OCI-LY7 (cell line): ENCODE results near the gene FYB2. TPM values are rescaled to one million over a fixed set of nuclear protein-coding genes. Genes with fewer than 3 reads are reported as not detected.

Source experiments
- BruUV-seq: library from RNA; stranded (reverse); fragments of 400-500 nt; replicated peaks from 2 replicates; lab custom pipeline; 2021; lab: Mats Ljungman, UMichigan
- CTCF ChIA-PET: fragments of 300-600 bp; sonication (Branson Sonifier 250); formaldehyde crosslinking; loops from one replicate; lab custom pipeline; 2022; ENCODE audit warnings: antibody characterized with exemption; ENCODE audit not compliant: unreplicated experiment; lab: Charles Lee
- POLR2A ChIA-PET: fragments of 300-600 bp; sonication (Branson Sonifier 250); formaldehyde crosslinking; loops from one replicate; lab custom pipeline; 2022; ENCODE audit warnings: antibody characterized with exemption; lab: Charles Lee
- DNase-seq: peaks from one replicate; pipeline ENCODE4 v3.0.0-alpha.2; 2015; ENCODE audit warnings: low spot score
- H2AFZ ChIP-seq: fragments of 200-600 bp; sonication (generic), shearing (Covaris generic); 2 replicates; pipeline ENCODE4 v1.6.1; 2014; ENCODE audit warnings: mild to moderate bottlenecking, antibody characterized with exemption, low read length, moderate library complexity
- H3K27ac ChIP-seq: fragments of 200-600 bp; sonication (generic); 2 replicates; pipeline ENCODE4 v1.5.1; 2014; ENCODE audit warnings: mixed run types, low read depth, mild to moderate bottlenecking, moderate library complexity, low read length, inconsistent platforms; ENCODE audit not compliant: poor library complexity, severe bottlenecking
- H3K36me3 ChIP-seq: fragments of 200-600 bp; sonication (generic); 2 replicates; pipeline ENCODE4 v1.6.1; 2014; ENCODE audit warnings: mild to moderate bottlenecking, antibody characterized with exemption, low read length, moderate library complexity, mixed read lengths; ENCODE audit not compliant: insufficient read depth
- H3K4me1 ChIP-seq: fragments of 200-600 bp; sonication (generic); 2 replicates; pipeline ENCODE4 v1.5.1; 2014; ENCODE audit warnings: mild to moderate bottlenecking, low read length; ENCODE audit not compliant: insufficient read depth, poor library complexity, severe bottlenecking
- H3K4me2 ChIP-seq: fragments of 200-600 bp; sonication (generic); 2 replicates; pipeline ENCODE4 v1.6.1; 2014; ENCODE audit warnings: mild to moderate bottlenecking, low read length
- H3K4me3 ChIP-seq: fragments of 200-600 bp; sonication (generic); 2 replicates; pipeline ENCODE4 v1.5.1; 2014; ENCODE audit warnings: mild to moderate bottlenecking, low read depth, low read length; ENCODE audit not compliant: poor library complexity, severe bottlenecking
- H3K79me2 ChIP-seq: fragments of 200-600 bp; sonication (generic); 2 replicates; pipeline ENCODE4 v1.6.1; 2016; ENCODE audit warnings: low read depth, mild to moderate bottlenecking, low read length, moderate library complexity, mixed read lengths; ENCODE audit not compliant: insufficient read depth
- H3K9me2 ChIP-seq: fragments of 200-600 bp; sonication (generic); 2 replicates; pipeline ENCODE4 v1.6.1; 2016; ENCODE audit warnings: mild to moderate bottlenecking, low read length, mixed read lengths; ENCODE audit not compliant: insufficient read depth
- H3K9me3 ChIP-seq: fragments of 200-600 bp; sonication (generic); 2 replicates; pipeline ENCODE4 v1.6.1; 2014; ENCODE audit warnings: mild to moderate bottlenecking, mixed run types, low read length, mixed read lengths
- H4K20me1 ChIP-seq: fragments of 200-600 bp; sonication (generic); 2 replicates; pipeline ENCODE4 v1.6.1; 2014; ENCODE audit warnings: mild to moderate bottlenecking, antibody characterized with exemption, low read length, moderate library complexity, mixed read lengths; ENCODE audit not compliant: insufficient read depth
- CTCF ChIP-seq: fragments of 200-600 bp; sonication (generic); conservative IDR thresholded peaks from 2 replicates; pipeline ENCODE4 v1.5.1; 2014; ENCODE audit warnings: mild to moderate bottlenecking, antibody characterized with exemption, low read length, moderate library complexity, mixed read lengths
- EZH2phosphoT487 ChIP-seq: fragments of 200-600 bp; sonication (generic); IDR thresholded peaks from 2 replicates; pipeline ENCODE4 v1.6.1; 2018; ENCODE audit warnings: low read depth, borderline replicate concordance, mild to moderate bottlenecking, mixed run types, antibody characterized with exemption, low read length, moderate library complexity, mixed read lengths
- intact Hi-C: fragments of 100-400 bp; cut with micrococcal nuclease; formaldehyde crosslinking; loops from one replicate; pipeline ENCODE4 v1.10.0; 2022; ENCODE audit not compliant: unreplicated experiment
- total RNA-seq, 2 experiments: library from RNA; depleted of rRNA in 1 of 2; stranded (reverse); fragments of >200 nt in 1 of 2; shearing (Covaris generic) in 1 of 2; gene quantifications; 2 replicates each; pipeline ENCODE4 v1.2.3, GENCODE V29; 2014 to 2022

The FYB2 gene
- total RNA-seq, 2 experiments from 2014 or later: not detected

- Histone ChIP-seq H3K4me1 (no peaks in the 10 kb centered on the region), H3K79me2 (no peaks in the 10 kb centered on the region), H2AFZ (no peak overlapping the region), H3K9me3 (no peaks in the 10 kb centered on the region), H3K27ac (no peak overlapping the region), H3K36me3 (no peaks in the 10 kb centered on the region), H3K9me2 (no peaks in the 10 kb centered on the region), H4K20me1 (no peaks in the 10 kb centered on the region), H3K4me3 (no peak overlapping the region), H3K4me2 (no peak overlapping the region)
- intact Hi-C loops: no loop called here
- DNase-seq: no peak
- ChIA-PET POLR2A (no interaction called here), CTCF (no interaction called here)
- no TSS peak for BruUV-seq
- no peak for TF ChIP-seq CTCF
- no peak for TF ChIP-seq EZH2phosphoT487
Measured at GRCh38 chr1:56844545-56845136, 25.4 kb upstream of the FYB2 start.

DNA sequence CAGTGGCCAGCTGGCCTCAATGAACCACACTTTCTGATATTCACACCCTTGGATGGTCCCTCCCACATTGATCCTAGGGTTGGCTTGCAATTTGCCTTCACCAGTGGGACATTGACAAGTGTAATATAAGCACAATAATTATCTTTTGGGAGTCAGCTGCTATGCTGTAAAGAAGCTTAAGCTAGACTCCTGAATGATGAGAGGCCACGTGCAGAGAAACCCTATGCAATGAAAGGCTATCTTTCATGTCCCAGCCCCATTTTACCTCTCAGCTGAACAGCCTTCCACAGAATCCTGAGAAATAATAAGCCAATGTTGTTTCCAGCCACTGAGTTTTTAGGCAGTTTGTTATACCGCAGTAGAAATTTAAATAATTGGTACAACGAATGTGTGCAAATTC, 24.3 kb upstream of the FYB2 start:
- Histone ChIP-seq H3K27ac (no peak overlapping the region), H4K20me1 (no peaks in the 10 kb centered on the region), H3K79me2 (no peaks in the 10 kb centered on the region), H3K4me3 (no peak overlapping the region), H2AFZ (no peak overlapping the region), H3K4me1 (no peaks in the 10 kb centered on the region), H3K9me3 (no peaks in the 10 kb centered on the region), H3K4me2 (no peak overlapping the region), H3K36me3 (no peaks in the 10 kb centered on the region), H3K9me2 (no peaks in the 10 kb centered on the region)
- TF ChIP-seq CTCF (no peak), EZH2phosphoT487 (no peak)
- intact Hi-C loops: no loop called here
- ChIA-PET POLR2A (no interaction called here), CTCF (interaction anchor here (1.0 kb wide), 1 partner anchor 12 kb away, joined by 3 read pairs; no protein-coding TSS in a partner anchor)
- no peak for DNase-seq
- BruUV-seq: no TSS peak

DNA sequence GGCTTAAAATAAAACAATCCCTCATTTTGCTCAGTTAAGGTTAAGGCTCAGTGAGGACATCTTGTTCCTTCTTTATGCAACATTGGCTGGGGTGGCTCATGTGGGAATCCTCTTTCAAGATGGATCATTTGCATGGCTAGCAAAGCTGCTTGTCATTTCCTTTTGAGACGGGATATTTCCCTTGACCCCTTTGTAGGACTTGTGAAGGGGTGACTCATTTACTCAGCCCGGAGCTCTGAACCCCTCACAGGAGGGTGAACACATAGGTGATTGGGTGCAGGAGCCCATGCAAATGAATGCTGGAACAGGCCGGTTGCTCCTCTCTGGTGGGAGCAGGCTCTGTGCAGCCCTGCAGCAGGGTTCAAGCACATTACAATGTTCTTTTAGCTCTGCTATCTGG, 19.6 kb upstream of the FYB2 start:
- TF ChIP-seq CTCF (no peak), EZH2phosphoT487 (no peak)
- no peak overlapping the region for H3K27ac ChIP-seq
- no peaks in the 10 kb centered on the region for H3K9me2 ChIP-seq
- no peaks in the 10 kb centered on the region for H3K9me3 ChIP-seq
- no peaks in the 10 kb centered on the region for H3K4me1 ChIP-seq
- no TSS peak for BruUV-seq
- no peak overlapping the region for H3K4me3 ChIP-seq
- ChIA-PET CTCF (no interaction called here), POLR2A (interaction anchor here (0.5 kb wide), 1 partner anchor 596 kb away, joined by 3 read pairs; no protein-coding TSS in a partner anchor)
- no peaks in the 10 kb centered on the region for H4K20me1 ChIP-seq
- H2AFZ ChIP-seq: no peak overlapping the region
- no peak for DNase-seq
- no peak overlapping the region for H3K4me2 ChIP-seq
- no peaks in the 10 kb centered on the region for H3K36me3 ChIP-seq
- H3K79me2 ChIP-seq: no peaks in the 10 kb centered on the region
- intact Hi-C loops: no loop called here
